Stimulated activated CD4-positive, alpha-beta T cell treated with anti-CD3 and anti-CD28 coated beads, TNF-alpha, amount 100 ng/mL, for 4 hours (primary cell): ENCODE results near the gene OR2F1.

ENCODE experiments used
- DNase-seq, 3 experiments: peaks; one replicate each; pipeline ENCODE4 v3.0.0-alpha.2; 2020; ENCODE audit warnings: low read depth in 3 of 3

Gene OR2F1

GRCh38 chr7:143954135-143954534 is 509 bp upstream of the OR2F1 start:
- no peak for DNase-seq

DNA sequence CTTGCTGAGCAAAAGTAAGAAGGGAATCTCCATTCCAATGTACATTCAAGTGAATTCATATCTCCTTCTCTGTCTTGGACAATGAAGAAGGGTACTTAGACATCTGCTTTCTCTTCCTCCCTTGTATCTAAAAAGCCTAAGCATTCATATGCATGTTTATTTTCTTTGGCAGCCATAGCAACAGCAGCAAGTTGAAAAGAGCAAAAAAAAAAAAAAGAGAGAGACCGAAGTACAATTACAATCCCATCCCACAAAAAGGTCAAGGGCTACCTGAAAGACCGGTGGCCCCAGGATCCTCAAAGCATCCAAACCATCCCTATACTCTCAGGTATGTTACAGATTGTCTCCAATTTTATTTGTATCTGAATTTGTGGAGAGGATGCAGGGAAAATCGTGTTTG is 4.1 kb downstream of the OR2F1 start:
- DNase-seq = no peak

GRCh38 chr7:143960813-143961610 is 6.4 kb downstream of the OR2F1 start:
- DNase-seq = no peak

DNA sequence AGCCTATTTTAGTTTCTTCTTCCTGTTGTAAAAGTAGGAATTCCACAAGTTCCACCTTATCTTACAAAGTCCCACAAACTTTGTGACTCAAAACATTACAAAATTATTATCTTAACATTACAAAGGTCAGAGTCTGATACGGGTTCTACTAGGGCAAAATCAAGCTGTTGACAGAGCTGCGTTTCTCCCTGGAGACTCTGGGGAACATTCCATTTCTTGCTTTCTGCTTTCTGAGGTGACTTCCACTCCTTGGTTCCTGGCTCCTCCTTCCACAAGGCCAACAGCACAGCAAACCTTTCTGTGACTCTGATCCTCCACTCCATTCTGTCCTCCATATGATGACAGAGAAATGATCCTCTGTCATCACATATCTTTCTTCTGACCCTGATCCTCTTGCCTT is 10.6 kb downstream of the OR2F1 start:
- DNase-seq = no peak

- no peak for DNase-seq
Observed at GRCh38 chr7:143967398-143967797, 12.8 kb downstream of the OR2F1 start.

DNA sequence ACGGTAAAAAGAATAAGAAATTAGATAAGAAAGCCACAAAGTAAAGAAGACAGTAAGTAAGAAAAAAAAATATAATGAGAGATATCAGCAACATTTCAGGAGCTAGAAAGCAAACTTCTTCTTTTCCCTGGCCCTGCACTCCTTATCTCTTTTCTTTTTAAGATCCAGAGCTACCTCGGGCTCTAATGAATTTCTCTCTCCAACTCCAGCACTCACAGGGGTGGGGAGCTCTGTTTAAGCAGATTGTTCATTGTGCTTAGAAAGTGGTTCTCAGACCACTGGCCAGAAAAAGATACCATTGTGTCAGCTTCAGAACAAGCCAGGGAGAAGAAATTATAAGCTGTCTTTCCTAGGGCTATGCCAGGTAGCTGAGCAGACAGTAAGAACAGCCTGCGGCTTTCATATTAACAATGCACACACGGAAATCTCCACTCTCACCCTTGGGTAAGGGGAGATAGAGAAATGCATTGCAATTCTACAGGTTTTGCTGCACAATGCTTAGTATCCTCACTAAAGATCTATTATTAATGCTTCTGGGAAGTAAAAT is 19.3 kb downstream of the OR2F1 start:
- DNase-seq = no peak

GRCh38 chr7:143974459-143974858 is 19.8 kb downstream of the OR2F1 start:
- DNase-seq = no peak

DNA sequence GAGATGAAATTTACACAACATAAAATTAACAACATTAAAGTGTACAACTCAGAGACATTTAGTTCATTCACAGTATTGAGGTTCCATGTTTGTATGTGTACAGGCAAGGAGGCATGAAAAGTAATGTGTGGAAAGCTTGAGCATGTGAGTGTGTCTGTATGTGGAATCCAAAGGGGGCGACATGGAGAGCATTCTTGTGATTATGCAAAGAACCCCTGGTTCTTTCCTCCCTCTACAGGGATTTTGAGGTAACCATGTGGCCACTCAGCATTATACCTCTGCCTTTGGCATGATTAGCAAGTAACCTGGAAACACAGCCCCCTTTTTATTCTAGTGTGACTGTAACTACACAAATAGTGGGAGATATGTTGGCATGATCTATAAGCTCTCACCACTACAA is 21.0 kb downstream of the OR2F1 start:
- no peak for DNase-seq

- no peak for DNase-seq
Observed at GRCh38 chr7:143978585-143978984, 23.9 kb downstream of the OR2F1 start.

- no peak for DNase-seq
Observed at GRCh38 chr7:143979359-143979758, 24.7 kb downstream of the OR2F1 start.

DNA sequence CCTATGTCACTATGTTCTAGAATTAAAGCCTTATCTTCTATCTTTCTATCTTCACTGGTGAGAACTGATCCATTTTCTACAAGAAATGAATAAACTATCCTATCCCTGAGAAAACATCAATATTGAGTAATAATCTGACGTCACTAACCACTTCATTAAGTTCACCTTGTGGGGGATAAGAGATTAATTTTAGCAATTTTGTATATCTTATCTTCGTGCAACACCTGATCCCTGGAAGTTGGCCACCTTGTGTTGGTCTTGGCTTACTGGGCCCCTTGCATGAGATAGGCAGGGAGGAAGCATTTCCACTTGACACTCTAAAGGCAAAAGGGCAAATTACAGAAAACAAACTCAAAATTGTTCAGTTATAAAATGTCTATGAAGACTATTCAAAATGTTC is 25.4 kb downstream of the OR2F1 start:
- DNase-seq = no peak

- no peak for DNase-seq
Observed at GRCh38 chr7:143980746-143981510, 26.3 kb downstream of the OR2F1 start.

DNA sequence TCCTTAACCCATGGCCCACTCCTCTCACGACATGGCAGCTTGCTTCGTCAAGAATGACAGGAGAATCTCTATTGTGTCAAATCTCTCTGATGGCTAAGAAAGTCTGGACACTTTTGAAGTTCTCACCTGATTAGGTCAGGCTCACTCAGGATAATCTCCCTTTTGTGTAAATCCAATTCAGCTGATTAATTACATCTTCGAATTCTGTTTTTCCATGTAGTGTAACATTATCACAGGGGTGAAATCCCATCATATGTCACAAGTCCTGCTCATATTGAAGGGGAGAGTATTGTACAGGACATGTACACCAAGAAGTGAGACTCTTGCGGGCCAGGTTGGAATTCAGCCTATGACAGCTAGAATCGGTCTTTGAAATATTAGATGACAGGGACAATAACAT is 29.3 kb downstream of the OR2F1 start:
- DNase-seq = no peak

GRCh38 chr7:143987513-143987912 is 32.9 kb downstream of the OR2F1 start:
- DNase-seq = no peak

- no peak for DNase-seq
Observed at GRCh38 chr7:143988976-143989745, 34.5 kb downstream of the OR2F1 start.

- no peak for DNase-seq
Observed at GRCh38 chr7:143992670-143993069, 38.0 kb downstream of the OR2F1 start.

DNA sequence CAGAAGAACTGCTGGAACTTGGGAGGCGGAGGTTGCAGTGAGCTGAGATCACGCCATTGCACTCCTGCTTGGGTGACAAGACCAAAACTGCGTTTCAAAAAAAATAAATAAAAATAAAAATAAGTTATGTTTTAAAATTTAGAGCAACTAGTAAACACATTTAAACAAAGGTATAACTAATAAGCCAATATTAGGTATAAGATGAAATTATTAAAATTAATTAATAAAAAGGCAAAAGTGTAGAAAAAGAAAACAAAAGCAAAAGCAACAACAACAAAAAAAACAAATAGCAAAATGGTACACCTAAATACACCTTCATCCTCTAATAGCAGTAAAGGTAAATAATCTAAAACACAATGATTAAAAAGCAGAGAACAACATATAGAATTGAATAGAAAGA is 39.3 kb downstream of the OR2F1 start:
- DNase-seq = no peak

- DNase-seq = no peak
Observed at GRCh38 chr7:144000020-144000419, 45.4 kb downstream of the OR2F1 start, which contains the start of gene OR6B1. TSS of gene OR6B1 (plus strand) at chr7:144000320. CDS start at chr7:144003997, 3,677 bp downstream.

GRCh38 chr7:144001543-144001942 is 46.9 kb downstream of the OR2F1 start:
- DNase-seq = no peak

DNA sequence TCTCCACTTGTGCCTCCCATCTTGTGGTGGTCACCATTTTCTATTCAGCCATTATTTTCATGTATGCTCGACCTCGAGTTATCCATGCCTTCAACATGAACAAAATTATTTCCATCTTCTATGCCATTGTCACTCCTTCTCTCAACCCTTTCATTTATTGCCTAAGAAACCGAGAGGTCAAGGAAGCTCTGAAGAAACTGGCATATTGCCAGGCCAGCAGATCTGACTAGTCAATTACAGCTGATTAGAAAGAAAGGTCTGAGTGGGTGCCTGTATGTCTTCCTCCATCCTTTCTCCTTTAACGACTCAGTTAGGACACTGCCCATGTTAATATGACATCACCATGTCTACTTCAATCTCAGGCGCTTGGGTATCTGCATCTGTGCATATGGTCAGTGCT is 50.1 kb downstream of the OR2F1 start:
- no peak for DNase-seq

- no peak for DNase-seq
Observed at GRCh38 chr7:144006029-144006691, 51.5 kb downstream of the OR2F1 start.

DNA sequence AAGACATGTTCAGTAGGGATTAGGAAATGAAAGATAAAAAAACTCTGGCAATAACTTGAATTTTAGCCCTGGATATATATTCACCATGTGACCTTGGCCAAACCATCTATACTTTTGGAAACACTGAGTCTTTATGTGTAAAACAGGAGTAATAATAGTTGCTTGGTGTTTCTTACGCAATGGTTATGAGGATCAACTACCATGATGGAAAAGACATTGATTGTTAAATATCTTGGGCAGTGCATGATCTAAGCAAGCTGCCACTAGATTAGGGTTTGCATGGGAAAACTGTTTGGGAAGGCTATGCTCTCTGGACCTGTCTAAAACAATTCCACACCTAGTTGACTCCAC is 52.0 kb downstream of the OR2F1 start:
- no peak for DNase-seq
